ENCODE measurements around the gene MATN3. TPM values are rescaled to one million over a fixed set of nuclear protein-coding genes. Genes with fewer than 3 reads are reported as not detected.

Gene MATN3
- polyA plus RNA-seq, 1 experiment, result 0.92 TPM

DNA sequence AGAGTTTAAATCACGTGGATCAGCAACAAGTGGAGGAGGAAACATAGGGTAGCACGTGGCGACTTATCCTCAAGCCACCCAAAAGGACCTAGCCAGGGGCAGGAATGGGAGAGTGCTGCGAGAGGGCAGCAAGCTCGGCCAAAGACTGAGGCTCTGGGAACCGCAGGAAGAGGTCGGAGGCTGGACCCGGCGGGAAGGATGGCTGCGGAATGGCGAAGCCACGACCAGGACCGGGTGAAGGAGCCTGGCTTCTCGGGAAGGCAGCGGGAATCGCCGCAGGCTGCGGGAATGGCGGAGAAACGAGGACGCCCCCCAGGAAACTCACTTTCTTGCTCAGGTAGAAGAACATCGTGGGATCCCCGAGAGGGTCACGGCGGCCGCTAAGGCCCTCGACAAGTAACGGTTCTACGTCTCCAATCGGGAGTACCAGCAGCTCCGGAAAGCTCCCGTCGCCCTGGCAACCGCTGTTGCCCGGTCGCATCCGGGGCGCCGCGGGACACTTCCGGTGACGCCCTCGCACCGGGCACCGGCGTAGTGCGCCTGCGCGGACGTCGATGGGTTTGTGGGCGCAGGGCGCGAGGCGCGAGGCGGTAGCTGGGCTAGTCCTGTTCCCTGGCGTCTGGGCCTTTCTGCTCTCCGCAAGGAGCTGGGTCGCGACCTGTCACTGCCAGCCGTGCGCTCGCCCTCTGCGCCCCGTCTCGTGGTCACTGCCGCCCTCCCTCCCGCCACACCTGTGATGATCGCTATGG is 22.6 kb downstream of the MATN3 start, which contains the start of gene WDR35:
WDR35 (minus strand) TSS at position 439 of the 749 bp plus-strand sequence; CDS start at position 349, 90 bp downstream.
- CTCF ChIA-PET, result interaction anchor here (1.0 kb wide), 1 partner anchor 337 kb away, joined by 3 read pairs; no protein-coding TSS in a partner anchor

DNA sequence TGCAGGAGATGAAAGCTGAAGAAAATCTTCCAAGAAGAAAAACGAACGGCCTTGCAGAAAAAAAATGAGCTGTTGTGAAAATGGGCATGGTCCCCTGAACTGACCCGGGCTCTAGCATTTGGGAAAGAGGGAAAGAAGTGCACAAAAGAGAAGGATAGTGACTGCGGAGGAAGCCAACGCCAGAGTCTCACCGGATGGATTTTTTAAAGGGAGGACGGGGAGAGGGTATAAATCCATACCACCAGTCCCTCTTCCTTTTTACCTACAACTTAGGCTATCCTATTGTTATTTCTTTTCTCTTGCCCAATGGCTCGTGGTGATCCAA is 23.2 kb downstream of the MATN3 start:
- POLR2A ChIA-PET, result no interaction called here
- TF ChIP-seq, protein P1, sequence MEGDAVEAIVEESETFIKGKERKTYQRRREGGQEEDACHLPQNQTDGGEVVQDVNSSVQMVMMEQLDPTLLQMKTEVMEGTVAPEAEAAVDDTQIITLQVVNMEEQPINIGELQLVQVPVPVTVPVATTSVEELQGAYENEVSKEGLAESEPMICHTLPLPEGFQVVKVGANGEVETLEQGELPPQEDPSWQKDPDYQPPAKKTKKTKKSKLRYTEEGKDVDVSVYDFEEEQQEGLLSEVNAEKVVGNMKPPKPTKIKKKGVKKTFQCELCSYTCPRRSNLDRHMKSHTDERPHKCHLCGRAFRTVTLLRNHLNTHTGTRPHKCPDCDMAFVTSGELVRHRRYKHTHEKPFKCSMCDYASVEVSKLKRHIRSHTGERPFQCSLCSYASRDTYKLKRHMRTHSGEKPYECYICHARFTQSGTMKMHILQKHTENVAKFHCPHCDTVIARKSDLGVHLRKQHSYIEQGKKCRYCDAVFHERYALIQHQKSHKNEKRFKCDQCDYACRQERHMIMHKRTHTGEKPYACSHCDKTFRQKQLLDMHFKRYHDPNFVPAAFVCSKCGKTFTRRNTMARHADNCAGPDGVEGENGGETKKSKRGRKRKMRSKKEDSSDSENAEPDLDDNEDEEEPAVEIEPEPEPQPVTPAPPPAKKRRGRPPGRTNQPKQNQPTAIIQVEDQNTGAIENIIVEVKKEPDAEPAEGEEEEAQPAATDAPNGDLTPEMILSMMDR (IDR thresholded peaks at IDR 0.05; ENCODE audit: insufficient read depth, low read depth, low read length), result no peak
- H3K36me3 ChIP-seq (ENCODE audit: control insufficient read depth, insufficient read depth, low read length), result no peaks in the 10 kb centered on the region
- CTCF ChIA-PET, result interaction anchor here (0.6 to 1.0 kb wide), 2 partner anchors 38 to 337 kb away, joined by 3 read pairs; no protein-coding TSS in a partner anchor
- DNase-seq (ENCODE audit: low read depth), result no peak
- no peaks in the 10 kb centered on the region; the same call in none of the 2 replicates for H3K27me3 ChIP-seq (ENCODE audit: control insufficient read depth, insufficient read depth, low read length)
- peak overlapping the region; percentile 90 for H3K4me3 ChIP-seq (ENCODE audit: low read depth, low read length)

More for the DNA sequence above, 22.6 kb downstream of the MATN3 start, which contains the start of gene WDR35:
- no peaks in the 10 kb centered on the region; the same call in none of the 2 replicates for H3K27me3 ChIP-seq (ENCODE audit: control insufficient read depth, insufficient read depth, low read length)
- TF ChIP-seq, protein P1 (IDR thresholded peaks at IDR 0.05; ENCODE audit: insufficient read depth, low read depth, low read length), result no peak
- DNase-seq (ENCODE audit: low read depth), result no peak
- no peaks in the 10 kb centered on the region for H3K36me3 ChIP-seq (ENCODE audit: control insufficient read depth, insufficient read depth, low read length)
- POLR2A ChIA-PET, result no interaction called here
- peak within 1 kb of the TSS; percentile 90 for H3K4me3 ChIP-seq (ENCODE audit: low read depth, low read length)

DNA sequence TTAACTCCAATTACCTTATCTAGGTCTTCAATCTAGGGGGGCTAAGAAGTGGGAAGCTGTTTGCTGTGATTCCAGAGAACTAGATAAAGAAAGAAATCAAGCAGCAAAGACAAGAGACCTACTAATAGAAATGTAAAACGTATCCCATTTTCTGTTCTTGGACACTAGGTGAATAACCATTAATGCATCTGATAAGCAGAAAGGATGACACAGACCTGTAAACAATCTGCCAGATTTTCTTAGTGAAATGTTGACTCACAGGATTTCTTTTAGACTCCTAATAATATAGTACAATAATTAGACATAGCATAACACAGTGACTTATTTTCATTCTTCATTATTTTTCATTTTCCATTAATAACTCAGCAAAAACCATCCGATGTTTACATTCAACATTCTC is 23.9 kb downstream of the MATN3 start:
- ChIA-PET CTCF (interaction anchor here (0.6 to 1.0 kb wide), 2 partner anchors 16 to 39 kb away, joined by 3 read pairs; no protein-coding TSS in a partner anchor), POLR2A (no interaction called here)
- Histone ChIP-seq H3K36me3 (ENCODE audit: control insufficient read depth, insufficient read depth, low read length) (no peaks in the 10 kb centered on the region), H3K27me3 (ENCODE audit: control insufficient read depth, insufficient read depth, low read length) (no peaks in the 10 kb centered on the region; the same call in none of the 2 replicates), H3K4me3 (ENCODE audit: low read depth, low read length) (peak overlapping the region; percentile 90; the same call in 1 of the 2 replicates)
- no peak for DNase-seq (ENCODE audit: low read depth)
- TF ChIP-seq, protein P1 (IDR thresholded peaks at IDR 0.05; ENCODE audit: insufficient read depth, low read depth, low read length), result no peak

DNA sequence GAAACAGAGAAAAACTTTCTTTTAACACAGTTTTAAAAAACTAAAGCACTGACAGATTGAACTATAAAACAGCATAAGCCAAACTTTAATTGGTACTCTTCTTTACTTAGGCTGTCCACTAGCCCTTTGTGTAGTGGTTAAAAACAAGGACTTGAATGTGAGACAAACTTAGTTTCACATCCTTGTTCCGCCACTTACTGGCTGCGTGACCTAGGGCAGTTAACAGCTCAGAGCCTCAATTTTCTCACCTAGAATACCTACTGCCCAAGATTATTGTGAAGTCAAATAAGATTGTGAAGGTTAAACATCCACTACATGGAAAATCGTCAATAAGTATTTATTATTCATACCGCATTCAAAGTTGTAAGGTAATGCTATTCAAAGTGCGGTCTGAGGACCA is 24.5 kb downstream of the MATN3 start:
- Histone ChIP-seq H3K4me3 (ENCODE audit: low read depth, low read length) (no peak overlapping the region), H3K27me3 (ENCODE audit: control insufficient read depth, insufficient read depth, low read length) (no peaks in the 10 kb centered on the region), H3K36me3 (ENCODE audit: control insufficient read depth, insufficient read depth, low read length) (no peaks in the 10 kb centered on the region)
- ChIA-PET CTCF (interaction anchor here (1.0 kb wide), 1 partner anchor 15 kb away, joined by 3 read pairs; no protein-coding TSS in a partner anchor), POLR2A (no interaction called here)
- no peak for DNase-seq (ENCODE audit: low read depth)
- TF ChIP-seq, protein P1 (IDR thresholded peaks at IDR 0.05; ENCODE audit: insufficient read depth, low read depth, low read length), result no peak

DNA sequence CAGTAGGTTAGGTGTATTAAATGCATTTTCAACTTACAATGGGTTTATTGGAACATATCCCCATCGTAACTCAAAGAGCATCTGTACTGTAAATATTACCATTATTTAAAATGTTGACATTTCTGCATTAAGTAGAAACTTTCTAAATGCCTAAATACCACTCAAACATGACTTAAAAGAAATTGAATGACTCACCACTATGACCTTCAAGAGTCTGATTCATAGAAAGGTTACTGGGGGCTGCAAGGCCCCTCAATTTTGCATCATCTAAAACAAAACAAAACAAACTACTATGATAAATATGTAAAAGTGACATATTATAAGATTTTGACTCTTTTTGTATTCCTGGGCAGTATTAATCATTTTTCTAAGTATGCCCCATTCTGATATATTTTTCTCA is 30.2 kb downstream of the MATN3 start:
- POLR2A ChIA-PET, result no interaction called here
- H3K27me3 ChIP-seq (ENCODE audit: control insufficient read depth, insufficient read depth, low read length), result no peaks in the 10 kb centered on the region
- peaks cover 1% of the 10 kb centered on the region; the same call in 1 of the 2 replicates for H3K36me3 ChIP-seq (ENCODE audit: control insufficient read depth, insufficient read depth, low read length)
- CTCF ChIA-PET, result interaction anchor here (1.1 kb wide), 1 partner anchor 33 kb away, joined by 3 read pairs; no protein-coding TSS in a partner anchor
- no peak overlapping the region for H3K4me3 ChIP-seq (ENCODE audit: low read depth, low read length)
- TF ChIP-seq, protein P1 (IDR thresholded peaks at IDR 0.05; ENCODE audit: insufficient read depth, low read depth, low read length), result no peak
- DNase-seq (ENCODE audit: low read depth), result no peak

Measured in BJ (cell line).